K562 (cell line): Measurements from ENCODE around the gene HSDL2. TPM values are rescaled to one million over a fixed set of nuclear protein-coding genes. Genes with fewer than 3 reads are reported as not detected.

Experiments
- ATF7 ChIP-seq: fragments of 450-650 bp; IDR thresholded peaks from 2 replicates; pipeline ENCODE4 v1.7.1; 2014; ENCODE audit warnings: mild to moderate bottlenecking, moderate library complexity
- BCOR ChIP-seq: fragments of 450-650 bp; IDR thresholded peaks from 2 replicates; pipeline ENCODE4 v1.6.1; 2016
- EGR1 ChIP-seq: fragments of 450-650 bp; conservative IDR thresholded peaks from 2 replicates; pipeline ENCODE4 v1.6.1; 2017; ENCODE audit warnings: mild to moderate bottlenecking
- EP300 ChIP-seq: IDR thresholded peaks from 2 replicates; pipeline ENCODE4 v1.6.1; 2012; ENCODE audit warnings: low read length, improper control_type of control experiment
- ETV6 ChIP-seq, 3 experiments: fragments of 150-350 bp in 1 of 3; sonication (generic) in 1 of 3; formaldehyde crosslinking in 1 of 3; IDR thresholded peaks; 2 replicates each; pipeline versions ENCODE4 v1.6.1 to v1.8.0; 2014 to 2022; ENCODE audit warnings: borderline replicate concordance in 2 of 3, low read depth in 2 of 3, antibody characterized with exemption in 1 of 3, low read length in 1 of 3, mild to moderate bottlenecking in 1 of 3, missing genetic modification reagents in 1 of 3
- FOXK2 ChIP-seq, 2 experiments: fragments of 450-650 bp; IDR thresholded peaks in 1 of 2; conservative IDR thresholded peaks in 1 of 2; 2 replicates each; pipeline ENCODE4 v1.6.1; 2016; ENCODE audit warnings: low read depth in 2 of 2, mild to moderate bottlenecking in 1 of 2
- GTF3C2 ChIP-seq: IDR thresholded peaks from 3 replicates; pipeline ENCODE4 v1.6.1; 2011; ENCODE audit warnings: borderline replicate concordance, mild to moderate bottlenecking, moderate library complexity; ENCODE audit not compliant: insufficient read length; ENCODE audit errors: extremely low read depth
- HDAC3 ChIP-seq: fragments of 450-650 bp; IDR thresholded peaks from 2 replicates; pipeline ENCODE4 v1.6.1; 2018; ENCODE audit warnings: borderline replicate concordance, mild to moderate bottlenecking, moderate library complexity; ENCODE audit not compliant: partially characterized antibody
- HES1 ChIP-seq: fragments of 450-650 bp; IDR thresholded peaks from 2 replicates; pipeline ENCODE4 v1.6.1; 2016; ENCODE audit warnings: low read depth, mild to moderate bottlenecking, moderate library complexity
- HNRNPK ChIP-seq: fragments of 200-400 bp; formaldehyde crosslinking; IDR thresholded peaks from one replicate; pipeline ENCODE4 v1.6.1; 2018; ENCODE audit warnings: mild to moderate bottlenecking, low read depth, low read length; ENCODE audit not compliant: poor library complexity, severe bottlenecking
- JUND ChIP-seq, 2 experiments: IDR thresholded peaks; 2 replicates in 1 of 2; 3 replicates in 1 of 2; pipeline ENCODE4 v1.6.1; 2011; ENCODE audit warnings: borderline replicate concordance in 2 of 2, low read depth in 2 of 2, low read length in 2 of 2, improper control_type of control experiment in 1 of 2, missing biosample characterization in 1 of 2, missing genetic modification characterization in 1 of 2, missing genetic modification reagents in 1 of 2
- KDM2B ChIP-seq: fragments of 250-450 bp; sonication (Bioruptor Pico); IDR thresholded peaks from 2 replicates; pipeline ENCODE4 v1.8.0; 2021; ENCODE audit warnings: mild to moderate bottlenecking, moderate library complexity
- KDM5B ChIP-seq: fragments of 200-600 bp; sonication (generic); IDR thresholded peaks from 2 replicates; pipeline ENCODE4 v1.6.1; 2012; ENCODE audit warnings: low read depth, mild to moderate bottlenecking, moderate library complexity, low read length, control low read depth, inconsistent platforms; ENCODE audit not compliant: insufficient replicate concordance
- MXI1 ChIP-seq: IDR thresholded peaks from 2 replicates; pipeline ENCODE4 v1.6.1; 2011; ENCODE audit warnings: low read depth, mild to moderate bottlenecking, improper control_type of control experiment, low read length
- MYNN ChIP-seq, 2 experiments: sonication (generic); formaldehyde crosslinking in 1 of 2; IDR thresholded peaks; 2 replicates each; pipeline versions ENCODE4 v1.5.0 to v1.6.1; 2016 to 2020; ENCODE audit warnings: antibody characterized with exemption in 1 of 2, missing genetic modification reagents in 1 of 2
- NCOA6 ChIP-seq: fragments of 450-650 bp; IDR thresholded peaks from 2 replicates; pipeline ENCODE4 v1.6.1; 2017; ENCODE audit warnings: mild to moderate bottlenecking
- POLR2AphosphoS5 ChIP-seq: IDR thresholded peaks from 2 replicates; pipeline ENCODE4 v1.6.1; 2011; ENCODE audit warnings: mild to moderate bottlenecking, low read depth, low read length, moderate library complexity; ENCODE audit not compliant: control insufficient read depth, insufficient read depth
- RNF2 ChIP-seq: sonication (generic); IDR thresholded peaks from 2 replicates; pipeline ENCODE4 v1.6.1; 2016
- TCF3 ChIP-seq: sonication (generic); formaldehyde crosslinking; IDR thresholded peaks from 2 replicates; pipeline ENCODE4 v1.4.0; 2020; ENCODE audit warnings: mild to moderate bottlenecking, missing genetic modification reagents
- TOE1 ChIP-seq, 2 experiments: fragments of 450-650 bp in 1 of 2; sonication (generic) in 1 of 2; formaldehyde crosslinking in 1 of 2; IDR thresholded peaks; 2 replicates each; pipeline versions ENCODE4 v1.7.1 to v1.8.0; 2016 to 2022; ENCODE audit warnings: borderline replicate concordance in 2 of 2, mild to moderate bottlenecking in 2 of 2, antibody characterized with exemption in 1 of 2, inconsistent platforms in 1 of 2, low read depth in 1 of 2, missing genetic modification reagents in 1 of 2, moderate library complexity in 1 of 2
- YY1 ChIP-seq, 3 experiments: IDR thresholded peaks; 2 replicates each; pipeline ENCODE4 v1.6.1; 2011; ENCODE audit warnings: low read length in 2 of 3, mild to moderate bottlenecking in 2 of 3, moderate library complexity in 2 of 3, borderline replicate concordance in 1 of 3, control low read depth in 1 of 3, low read depth in 1 of 3; ENCODE audit not compliant: insufficient read depth in 3 of 3, insufficient replicate concordance in 2 of 3, control insufficient read depth in 1 of 3, insufficient read length in 1 of 3; ENCODE audit errors: extremely low read depth in 1 of 3
- ZNF695 ChIP-seq: fragments of 450-650 bp; formaldehyde crosslinking; IDR thresholded peaks from 2 replicates; pipeline ENCODE4 v1.4.0; 2020; ENCODE audit warnings: mild to moderate bottlenecking, moderate library complexity
- polyA plus RNA-seq, 8 experiments: library from polyadenylated mRNA; depleted of rRNA in 4 of 8; stranded (reverse) in 5 of 8; unstranded in 3 of 8; fragments of >200 nt; fragmentation: Nextera tagmentation in 2 of 8; fragmentation: Illumina TruSeq in 1 of 8; extraction: Ambion mirVana in 2 of 8; extraction: Trizol in 1 of 8; gene quantifications; 2 replicates each; pipeline versions ENCODE4 v1.2.1 to v1.2.3, GENCODE V29; 2011 to 2014; ENCODE audit warnings: inconsistent platforms in 1 of 8, missing spikeins in 1 of 8
- total RNA-seq, 7 experiments: library from RNA; depleted of rRNA in 6 of 7; stranded (reverse); fragments of >200 nt in 6 of 7; fragmentation: Illumina TruSeq in 2 of 7; extraction: Trizol in 2 of 7; gene quantifications; 2 replicates each; pipeline versions ENCODE4 v1.2.1 to v1.2.3, GENCODE V29; 2011 to 2021; ENCODE audit warnings: low replicate concordance in 1 of 7

Gene HSDL2
- total and polyA plus RNA-seq, 9 of the 15 experiments (the other 6 are each of a cell fraction or from before 2014, with no cell fraction given) = 22.8 to 74.1 (median 35.6) TPM

GRCh38 chr9:112332977-112333638, 46.8 kb upstream of the HSDL2 start, which contains the start of gene PTBP3 (continued):
- TF ChIP-seq ZNF695 (CRISPR knock-in tag) (no peak), HES1 (peak; percentile 93), MXI1 (0 out of 2 replicates have a peak, but pooled peaks have one; percentile 11), RNF2 (peak; percentile 48; the same call in 1 of the 2 replicates), HDAC3 (no peak), ETV6 (IDR thresholded peaks at IDR 0.05; ENCODE audit: borderline replicate concordance in 1 of 2, low read depth in 2 of 2, low read length in 1 of 2) (no peak; a peak in 1 of 4 replicates), ETV6 (CRISPR knock-in tag; IDR thresholded peaks at IDR 0.05; ENCODE audit: borderline replicate concordance) (0 out of 2 replicates have a peak, but pooled peaks have one; percentile 33), GTF3C2 (no peak), JUND (IDR thresholded peaks at IDR 0.05; ENCODE audit: borderline replicate concordance, low read depth, low read length) (peak; percentile 41; the same call in 1 of the 2 replicates), JUND (tag; IDR thresholded peaks at IDR 0.05; ENCODE audit: borderline replicate concordance, low read depth, low read length) (no peak; the same call in 2 of the 3 replicates), KDM5B (peak; percentile 60), KDM2B (no peak; the same call in 1 of the 2 replicates), HNRNPK (peak; percentile 59), TOE1 (IDR thresholded peaks at IDR 0.05; ENCODE audit: borderline replicate concordance) (no peak), TOE1 (CRISPR knock-in tag; IDR thresholded peaks at IDR 0.05; ENCODE audit: borderline replicate concordance, low read depth) (0 out of 2 replicates have a peak, but pooled peaks have one; percentile 7), YY1 (IDR thresholded peaks at IDR 0.05; ENCODE audit: borderline replicate concordance in 1 of 3, control insufficient read depth in 1 of 3, extremely low read depth in 1 of 3, insufficient read depth in 3 of 3, insufficient read length in 1 of 3, insufficient replicate concordance in 2 of 3, low read depth in 1 of 3, low read length in 2 of 3) (peak in 2 of 3 experiments; percentile 75 to 84), BCOR (no peak), NCOA6 (peak; percentile 89), FOXK2 (conservative IDR thresholded peaks at IDR 0.05 in 1 of 2, IDR thresholded peaks at IDR 0.05 in 1 of 2; ENCODE audit: low read depth in 2 of 2) (peak; percentile 90 to 94), EP300 (peak; percentile 25; the same call in 1 of the 2 replicates), TCF3 (0 out of 2 replicates have a peak, but pooled peaks have one; percentile 17), POLR2AphosphoS5 (peak; percentile 73), ATF7 (peak; percentile 67), EGR1 (peak; percentile 97), MYNN (IDR thresholded peaks at IDR 0.05) (no peak), MYNN (CRISPR knock-in tag; IDR thresholded peaks at IDR 0.05) (no peak)
